ENCODE results near the gene BRI3. TPM values are rescaled to one million over a fixed set of nuclear protein-coding genes. Genes with fewer than 3 reads are reported as not detected.

BRI3 gene
- total and polyA plus RNA-seq, 9 of the 15 experiments (the other 6 are each of a cell fraction or from before 2014, with no cell fraction given) = 4.3 to 57.4 (median 18.6) TPM

DNA sequence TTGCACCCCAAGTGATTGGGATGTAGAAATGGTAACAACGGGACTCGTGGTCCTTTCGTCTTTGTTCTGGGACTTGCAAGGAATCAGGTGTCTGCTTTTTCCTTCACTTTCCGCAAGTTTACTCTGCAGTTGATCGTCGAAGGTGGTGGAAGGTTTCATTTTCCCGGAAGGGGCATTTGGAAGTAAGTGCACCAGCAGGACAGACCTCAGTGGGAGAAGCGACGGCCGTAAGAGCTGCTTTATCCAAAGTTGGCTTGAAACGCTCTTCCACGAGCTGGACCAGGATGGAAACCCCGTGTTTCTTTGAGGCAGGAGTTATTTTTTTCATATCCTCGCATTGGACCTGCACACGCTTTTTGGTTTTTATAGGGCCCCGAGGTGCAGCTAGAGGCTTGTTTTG lies 1.2 kb downstream of the BRI3 start:
- intact Hi-C loops (cut with micrococcal nuclease) = no loop called here
- Histone ChIP-seq H4K20me1 (replicated peaks; ENCODE audit: control insufficient read depth, insufficient read depth, low read length) (peaks cover 5% of the 10 kb centered on the region; the same call in 1 of the 2 replicates), H3K27ac (ENCODE audit: extremely low read depth, low read depth, low read length) (peak overlapping the region; percentile 68; the same call in 2 of the 3 replicates), H3K9me3 (replicated peaks; ENCODE audit: control insufficient read depth, insufficient read depth, low read depth, low read length) (no peaks in the 10 kb centered on the region), H3K9ac (ENCODE audit: insufficient read depth in 1 of 2, low read depth in 2 of 2, low read length in 2 of 2) (peak overlapping the region; percentile 79 to 91; a peak in 2 of 4 replicates), H3K4me1 (replicated peaks in 1 of 2; ENCODE audit: control insufficient read depth in 2 of 2, insufficient read depth in 2 of 2, low read length in 2 of 2) (peaks cover 11 to 64% of the 10 kb centered on the region in 2 experiments; a peak in 4 of 5 replicates), H3K4me3 (peak overlapping the region; percentile 68; the same call in 1 of the 2 replicates), H3K4me2 (ENCODE audit: insufficient read depth, low read length) (peak overlapping the region; percentile 80), H2AFZ (ENCODE audit: low read depth, low read length) (no peak overlapping the region), H3K36me3 (ENCODE audit: control insufficient read depth, insufficient read depth, low read length) (peaks cover 16% of the 10 kb centered on the region; the same call in 2 of the 3 replicates), H3K27me3 (ENCODE audit: control insufficient read depth in 2 of 2, insufficient read depth in 2 of 2, low read length in 2 of 2) (peaks cover 0 to 18% of the 10 kb centered on the region in 2 experiments; a peak in 2 of 5 replicates), H3K9me1 (ENCODE audit: control insufficient read depth, insufficient read depth, low read length) (no peaks in the 10 kb centered on the region), H3K79me2 (ENCODE audit: control insufficient read depth, insufficient read depth, low read length) (peaks cover 21% of the 10 kb centered on the region)
- DNase-seq (ENCODE audit: extremely low read depth in 1 of 4, low spot score in 3 of 4) = no peak
- ATAC-seq = no peak
- CTCF ChIA-PET (ENCODE audit: low intra/inter-chr PET ratio) = no interaction called here
- POLR2A ChIA-PET = no interaction called here
- BruUV-seq (replicated peaks) = TSS peak; percentile 72
- 71% methylated on average over 12 of the region's 16 CpGs for WGBS (ENCODE audit: insufficient coverage, low coverage, missing lambda C conversion rate)
- no peak for FAIRE-seq
- no peak for TF ChIP-seq CBFA2T2 (conservative IDR thresholded peaks at IDR 0.05)
- in situ Hi-C loops (cut with MboI) = loop anchor here (5.0 kb wide), 1 partner anchor 45 kb away; no protein-coding TSS in a partner anchor

- DNase-seq (ENCODE audit: extremely low read depth in 1 of 4, low spot score in 3 of 4) = no peak
These were observed 1.8 kb downstream of the BRI3 start for GRCh38 chr7:98283127-98283886.

More at GRCh38 chr7:98283127-98283886, 1.8 kb downstream of the BRI3 start:
- Histone ChIP-seq H3K79me2 (ENCODE audit: control insufficient read depth, insufficient read depth, low read length) (peaks cover 21% of the 10 kb centered on the region), H3K4me3 (no peak overlapping the region), H2AFZ (ENCODE audit: low read depth, low read length) (no peak overlapping the region), H4K20me1 (replicated peaks; ENCODE audit: control insufficient read depth, insufficient read depth, low read length) (peaks cover 5% of the 10 kb centered on the region; the same call in 1 of the 2 replicates), H3K9me1 (ENCODE audit: control insufficient read depth, insufficient read depth, low read length) (no peaks in the 10 kb centered on the region), H3K4me1 (replicated peaks in 1 of 2; ENCODE audit: control insufficient read depth in 2 of 2, insufficient read depth in 2 of 2, low read length in 2 of 2) (peaks cover 11 to 70% of the 10 kb centered on the region in 2 experiments; a peak in 4 of 5 replicates), H3K36me3 (ENCODE audit: control insufficient read depth, insufficient read depth, low read length) (peaks cover 19% of the 10 kb centered on the region; the same call in 2 of the 3 replicates), H3K9me3 (replicated peaks; ENCODE audit: control insufficient read depth, insufficient read depth, low read depth, low read length) (no peaks in the 10 kb centered on the region), H3K4me2 (ENCODE audit: insufficient read depth, low read length) (no peak overlapping the region), H3K27ac (ENCODE audit: extremely low read depth, low read depth, low read length) (no peak overlapping the region), H3K27me3 (ENCODE audit: control insufficient read depth in 2 of 2, insufficient read depth in 2 of 2, low read length in 2 of 2) (peaks cover 0 to 23% of the 10 kb centered on the region in 2 experiments; a peak in 2 of 5 replicates), H3K9ac (ENCODE audit: insufficient read depth in 1 of 2, low read depth in 2 of 2, low read length in 2 of 2) (peak overlapping the region in 1 of 2 experiments; percentile 79; a peak in 2 of 4 replicates)
- CTCF ChIA-PET (ENCODE audit: low intra/inter-chr PET ratio) = no interaction called here
- ATAC-seq (no peak), FAIRE-seq (no peak)
- POLR2A ChIA-PET = no interaction called here
- BruUV-seq (replicated peaks) = no TSS peak
- 53% methylated on average over 6 of the region's 19 CpGs for WGBS (ENCODE audit: insufficient coverage, low coverage, missing lambda C conversion rate)
- intact Hi-C loops (cut with micrococcal nuclease) = no loop called here
- TF ChIP-seq RBM14 (IDR thresholded peaks at IDR 0.05; ENCODE audit: borderline replicate concordance, insufficient read depth, low read depth, low read length) = no peak
- TF ChIP-seq ZKSCAN3 (CRISPR knock-in tag; IDR thresholded peaks at IDR 0.05) = no peak
- TF ChIP-seq ZBTB12 (CRISPR knock-in tag; IDR thresholded peaks at IDR 0.05) = no peak
- TF ChIP-seq ZNF79 (CRISPR knock-in tag; IDR thresholded peaks at IDR 0.05; ENCODE audit: low read depth) = no peak
- TF ChIP-seq RBFOX2 (IDR thresholded peaks at IDR 0.05; ENCODE audit: low read depth, low read length) = peak; percentile 25; the same call in 1 of the 2 replicates
- no peak for TF ChIP-seq ZNF780A (CRISPR knock-in tag; IDR thresholded peaks at IDR 0.05)
- TF ChIP-seq IFI16 (CRISPR knock-in tag; IDR thresholded peaks at IDR 0.05) = no peak
- no peak for TF ChIP-seq TCFL5 (CRISPR knock-in tag; conservative IDR thresholded peaks at IDR 0.05)
- in situ Hi-C loops (cut with MboI) = loop anchor here (5.0 kb wide), 1 partner anchor 46 kb away; no protein-coding TSS in a partner anchor
